HepG2 (cell line): Measurements from ENCODE around the gene WDR54. TPM values are rescaled to one million over a fixed set of nuclear protein-coding genes. Genes with fewer than 3 reads are reported as not detected.
A peak's percentile ranks its signal among the peaks of the same experiment; 100 is the strongest.

Experiments used
- ATAC-seq: fragments of 200-7000 bp; cut with Tn5 transposase; 3 replicates; pipeline ENCODE4 v1.9.1; 2020; ENCODE audit warnings: mild to moderate bottlenecking, moderate library complexity
- BruUV-seq: library from RNA; stranded (reverse); fragments of 400-500 nt; replicated peaks from 2 replicates; lab custom pipeline; 2021; lab: Mats Ljungman, UMichigan
- CTCF ChIA-PET: fragments of 300-600 bp; formaldehyde crosslinking; extraction: SDS; loops from one replicate; lab custom pipeline; 2021; ENCODE audit warnings: low total read pairs, inconsistent platforms, low intra/inter-chr PET ratio; lab: Yijun Ruan, JAX
- POLR2A ChIA-PET: fragments of 350-600 bp; sonication (Branson Sonifier 250); formaldehyde crosslinking; loops from one replicate; lab custom pipeline; 2020; ENCODE audit warnings: antibody characterized with exemption, inconsistent platforms; lab: Yijun Ruan, JAX
- DNase-seq: peaks from one replicate; pipeline ENCODE4 v3.0.0-alpha.2; 2015; ENCODE audit warnings: low spot score
- FAIRE-seq: peaks from 3 replicates; lab custom pipeline; 2011; peaks lifted over from hg19 to GRCh38; lab: Jason Lieb, UNC
- H2AFZ ChIP-seq: one replicate; pipeline ENCODE4 v1.6.1; 2011; ENCODE audit warnings: low read length, inconsistent platforms
- H3K27ac ChIP-seq: fragments of 300-600 bp; 3 replicates; pipeline ENCODE4 v1.8.0; 2011; ENCODE audit warnings: mixed run types, mild to moderate bottlenecking, mixed read lengths, low read length, inconsistent platforms; ENCODE audit not compliant: insufficient read depth; ENCODE audit errors: extremely low read length
- H3K27me3 ChIP-seq, 2 experiments: fragments of 200-600 bp in 1 of 2; 2 replicates in 1 of 2; 3 replicates in 1 of 2; pipeline versions ENCODE4 v1.6.0 to v1.8.0; 2011; ENCODE audit warnings: low read length in 2 of 2, mild to moderate bottlenecking in 2 of 2, moderate library complexity in 2 of 2, inconsistent platforms in 1 of 2; ENCODE audit not compliant: insufficient read depth in 2 of 2, control insufficient read depth in 1 of 2
- H3K36me3 ChIP-seq, 2 experiments: fragments of 200-600 bp in 1 of 2; replicated peaks in 1 of 2; 2 replicates in 1 of 2; 3 replicates in 1 of 2; pipeline versions ENCODE4 v1.5.1 to v1.8.0; 2011; ENCODE audit warnings: low read length in 2 of 2, inconsistent platforms in 1 of 2; ENCODE audit not compliant: insufficient read depth in 2 of 2, control insufficient read depth in 1 of 2
- H3K4me1 ChIP-seq: 2 replicates; pipeline ENCODE4 v1.5.1; 2012; ENCODE audit warnings: low read length, inconsistent platforms; ENCODE audit not compliant: insufficient read depth
- H3K4me2 ChIP-seq: 2 replicates; pipeline ENCODE4 v1.6.0; 2011; ENCODE audit warnings: low read depth, low read length, inconsistent platforms
- H3K4me3 ChIP-seq, 3 experiments: fragments of 200-600 bp in 1 of 3; sonication (generic), shearing (Covaris generic) in 1 of 3; replicated peaks in 1 of 3; 2 replicates each; pipeline ENCODE4 v1.5.1; 2011 to 2016; ENCODE audit warnings: low read length in 3 of 3, inconsistent platforms in 2 of 3, low read depth in 2 of 3, mild to moderate bottlenecking in 2 of 3, control low read depth in 1 of 3, mixed read lengths in 1 of 3; ENCODE audit not compliant: insufficient read depth in 1 of 3
- H3K79me2 ChIP-seq: one replicate; pipeline ENCODE4 v1.6.1; 2011; ENCODE audit warnings: low read length, inconsistent platforms; ENCODE audit not compliant: insufficient read depth
- H3K9ac ChIP-seq: 2 replicates; pipeline ENCODE4 v1.6.0; 2011; ENCODE audit warnings: mild to moderate bottlenecking, low read depth, low read length, inconsistent platforms; ENCODE audit not compliant: insufficient read depth
- H3K9me3 ChIP-seq: 2 replicates; pipeline ENCODE4 v1.5.1; 2012; ENCODE audit warnings: mild to moderate bottlenecking, low read length
- H4K20me1 ChIP-seq: 2 replicates; pipeline ENCODE4 v1.6.0; 2011; ENCODE audit warnings: inconsistent platforms, mild to moderate bottlenecking, low read length, moderate library complexity; ENCODE audit not compliant: insufficient read depth
- ARHGAP35 ChIP-seq: sonication (generic); formaldehyde crosslinking; IDR thresholded peaks from 2 replicates; pipeline ENCODE4 v1.9.0; 2022; ENCODE audit warnings: mild to moderate bottlenecking, inconsistent platforms, moderate library complexity, missing genetic modification reagents, borderline replicate concordance
- CHD4 ChIP-seq: fragments of 200-600 bp; sonication (generic); IDR thresholded peaks from 2 replicates; pipeline ENCODE4 v1.7.0; 2017; ENCODE audit warnings: mild to moderate bottlenecking, low read length, borderline replicate concordance
- FOXO4 ChIP-seq: sonication (generic); formaldehyde crosslinking; conservative IDR thresholded peaks from 2 replicates; pipeline ENCODE4 v1.8.1; 2023; ENCODE audit warnings: missing genetic modification reagents
- PATZ1 ChIP-seq: sonication (generic); formaldehyde crosslinking; IDR thresholded peaks from 2 replicates; pipeline ENCODE4 v1.4.0; 2020; ENCODE audit warnings: missing genetic modification reagents
- SMYD3 ChIP-seq: sonication (generic); formaldehyde crosslinking; IDR thresholded peaks from 2 replicates; pipeline ENCODE4 v1.8.1; 2023; ENCODE audit warnings: mild to moderate bottlenecking, missing genetic modification reagents
- THAP11 ChIP-seq: IDR thresholded peaks from 2 replicates; pipeline ENCODE4 v1.6.1; 2016; ENCODE audit warnings: missing biosample characterization, missing genetic modification reagents
- THYN1 ChIP-seq: sonication (generic); formaldehyde crosslinking; IDR thresholded peaks from 2 replicates; pipeline ENCODE4 v1.8.1; 2023; ENCODE audit warnings: low read depth, mild to moderate bottlenecking, moderate library complexity, missing genetic modification reagents, borderline replicate concordance
- ZNF547 ChIP-seq: sonication (generic); formaldehyde crosslinking; IDR thresholded peaks from 2 replicates; pipeline ENCODE4 v1.5.1; 2020; ENCODE audit warnings: mild to moderate bottlenecking, missing genetic modification reagents
- ZUFSP ChIP-seq: sonication (generic); formaldehyde crosslinking; IDR thresholded peaks from 2 replicates; pipeline ENCODE4 v1.9.0; 2021; ENCODE audit warnings: missing genetic modification reagents, mild to moderate bottlenecking, borderline replicate concordance
- WGBS: methylation state at CpG from one replicate; pipeline ENCODE4 v1.1.6; 2017; ENCODE audit warnings: low lambda C conversion rate; 5-methylcytosine and 5-hydroxymethylcytosine counted together
- in situ Hi-C: cut with HindIII; loops from 2 replicates; pipeline ENCODE4 v1.10.0; 2017; ENCODE audit warnings: low pct_unique_long_range_greater_than_20kb; ENCODE audit not compliant: extremely low pct_ligation_motif_present
- intact Hi-C: fragments of 100-400 bp; cut with micrococcal nuclease; formaldehyde crosslinking; loops from one replicate; pipeline ENCODE4 v1.10.0; 2022; ENCODE audit not compliant: unreplicated experiment
- polyA plus RNA-seq, 8 experiments: library from polyadenylated mRNA; depleted of rRNA in 3 of 8; stranded (reverse) in 7 of 8; unstranded in 1 of 8; fragments of >200 nt; fragmentation: Illumina TruSeq in 4 of 8; extraction: Trizol in 4 of 8; gene quantifications; 2 replicates each; pipeline versions ENCODE4 v1.2.1 to v1.2.3, GENCODE V29; 2011 to 2016; ENCODE audit warnings: low read depth in 4 of 8, missing spikeins in 1 of 8, mixed read lengths in 1 of 8; ENCODE audit not compliant: insufficient read depth in 1 of 8
- total RNA-seq, 5 experiments: library from RNA; depleted of rRNA; stranded (reverse); fragments of >200 nt; fragmentation: Illumina TruSeq; extraction: Trizol; gene quantifications; 2 replicates each; pipeline ENCODE4 v1.2.3, GENCODE V29; 2016; ENCODE audit warnings: low read depth in 1 of 5

The WDR54 gene
- total and polyA plus RNA-seq, 2 of the 13 experiments (the other 11 are each of a cell fraction or from before 2014, with no cell fraction given) = 2.0 to 17.3 TPM

- no peak for DNase-seq
- no TSS peak for BruUV-seq
- 34% methylated on average over 3 of the region's 3 CpGs for WGBS
- no peak for ATAC-seq
- Histone ChIP-seq H3K27me3 (peaks cover 0 to 10% of the 10 kb centered on the region in 2 experiments; a peak in 3 of 5 replicates), H3K79me2 (no peaks in the 10 kb centered on the region), H3K27ac (no peak overlapping the region), H3K9ac (no peak overlapping the region), H2AFZ (no peak overlapping the region)
- intact Hi-C loops = no loop called here
- in situ Hi-C loops = no loop called here
- TF ChIP-seq THYN1 (CRISPR knock-in tag) (no peak), PATZ1 (CRISPR knock-in tag) (0 out of 2 replicates have a peak, but pooled peaks have one; percentile 13)
- TF ChIP-seq, all 625 proteins: peak for 1
- Histone ChIP-seq H3K4me3 (no peak overlapping the region), H3K4me2 (no peak overlapping the region), H3K4me1 (peaks cover 45% of the 10 kb centered on the region), H4K20me1 (no peaks in the 10 kb centered on the region), H3K36me3 (no peaks in the 10 kb centered on the region), H3K9me3 (no peaks in the 10 kb centered on the region)
- FAIRE-seq = no peak
- CTCF ChIA-PET = no interaction called here
- POLR2A ChIA-PET = no interaction called here
Observed at GRCh38 chr2:74416778-74417177, 4.8 kb upstream of the WDR54 start.

- H3K79me2 ChIP-seq = no peaks in the 10 kb centered on the region
- H3K27ac ChIP-seq = no peak overlapping the region
- no peak overlapping the region for H3K4me3 ChIP-seq
- H3K9ac ChIP-seq = no peak overlapping the region
- H3K4me1 ChIP-seq = peaks cover 48% of the 10 kb centered on the region
- DNase-seq (no peak), FAIRE-seq (no peak), ATAC-seq (no peak)
- CTCF ChIA-PET = no interaction called here
- TF ChIP-seq SMYD3 (CRISPR knock-in tag) (no peak), ZUFSP (CRISPR knock-in tag) (no peak), THAP11 (CRISPR knock-in tag) (no peak), ARHGAP35 (CRISPR knock-in tag) (no peak), ZNF547 (CRISPR knock-in tag) (no peak), CHD4 (no peak), FOXO4 (CRISPR knock-in tag) (no peak)
- H3K4me2 ChIP-seq = no peak overlapping the region
- POLR2A ChIA-PET = no interaction called here
- intact Hi-C loops = no loop called here
- H3K36me3 ChIP-seq = no peaks in the 10 kb centered on the region
- peaks cover 0 to 10% of the 10 kb centered on the region in 2 experiments; a peak in 3 of 5 replicates for H3K27me3 ChIP-seq
- in situ Hi-C loops = no loop called here
- 13% methylated on average over 3 of the region's 3 CpGs for WGBS
- no peak overlapping the region for H2AFZ ChIP-seq
- H4K20me1 ChIP-seq = no peaks in the 10 kb centered on the region
- no TSS peak for BruUV-seq
- no peaks in the 10 kb centered on the region for H3K9me3 ChIP-seq
Observed at GRCh38 chr2:74417197-74417596, 4.3 kb upstream of the WDR54 start.
